HCT116 (cell line): ENCODE measurements around the gene USP36. TPM values are rescaled to one million over a fixed set of nuclear protein-coding genes. Genes with fewer than 3 reads are reported as not detected.

Experiments
- ATAC-seq: fragments of 200-7000 bp; cut with Tn5 transposase; 2 replicates; pipeline ENCODE4 v1.9.1; 2020; ENCODE audit warnings: mild to moderate bottlenecking, moderate library complexity
- BruUV-seq: library from RNA; stranded (reverse); fragments of 400-500 nt; replicated peaks from 2 replicates; lab custom pipeline; 2021; lab: Mats Ljungman, UMichigan
- CTCF ChIA-PET: fragments of 300-600 bp; sonication (Branson Sonifier 250); formaldehyde crosslinking; loops from one replicate; lab custom pipeline; 2021; ENCODE audit warnings: antibody characterized with exemption; lab: Charles Lee
- POLR2A ChIA-PET: fragments of 300-600, 350-600 bp; sonication (Branson Sonifier 250); formaldehyde crosslinking; loops from one replicate; lab custom pipeline; 2021; ENCODE audit warnings: antibody characterized with exemption; lab: Charles Lee
- RAD21 ChIA-PET, 2 experiments: fragments of 300-600 bp; sonication (Branson Sonifier 250); formaldehyde crosslinking; loops; one replicate each; lab custom pipeline; 2023; ENCODE audit warnings: low total read pairs in 2 of 2; ENCODE audit not compliant: uncharacterized antibody in 2 of 2, unreplicated experiment in 2 of 2, low non-redundant PET in 1 of 2; lab: Charles Lee
- DNase-seq: peaks from one replicate; pipeline ENCODE4 v3.0.0-alpha.2; 2010; ENCODE audit warnings: low read depth, low spot score
- H2AFZ ChIP-seq: fragments of 200-600 bp; shearing (Covaris generic), sonication (generic); 2 replicates; pipeline ENCODE4 v1.6.1; 2017; ENCODE audit warnings: low read depth, mixed run types, mixed read lengths, antibody characterized with exemption, low read length; ENCODE audit not compliant: poor library complexity, severe bottlenecking
- H3K27ac ChIP-seq: 2 replicates; pipeline ENCODE4 v1.5.1; 2012; ENCODE audit warnings: low read depth, low read length
- H3K27me3 ChIP-seq: fragments of 200-600 bp; sonication (generic); 2 replicates; pipeline ENCODE4 v1.6.1; 2016; ENCODE audit warnings: mixed run types, low read length, mixed read lengths; ENCODE audit not compliant: insufficient read depth
- H3K36me3 ChIP-seq, 2 experiments: fragments of 200-500 bp in 1 of 2; fragments of 200-600 bp in 1 of 2; sonication (Bioruptor generic) in 1 of 2; sonication (generic) in 1 of 2; 2 replicates each; pipeline versions ENCODE4 v1.5.1 to v1.6.1; 2014 to 2016; ENCODE audit warnings: low read length in 2 of 2, inconsistent platforms in 1 of 2, mixed read lengths in 1 of 2, mixed run types in 1 of 2; ENCODE audit not compliant: insufficient read depth in 2 of 2, control insufficient read depth in 1 of 2
- H3K4me1 ChIP-seq, 2 experiments: fragments of 200-600 bp in 1 of 2; sonication (generic) in 1 of 2; 2 replicates each; pipeline versions ENCODE4 v1.5.1 to v1.6.1; 2012 to 2017; ENCODE audit warnings: low read length in 2 of 2, inconsistent platforms in 1 of 2, mild to moderate bottlenecking in 1 of 2, mixed read lengths in 1 of 2, mixed run types in 1 of 2, moderate library complexity in 1 of 2; ENCODE audit not compliant: insufficient read depth in 2 of 2, control insufficient read depth in 1 of 2
- H3K4me2 ChIP-seq: fragments of 200-600 bp; sonication (generic); 2 replicates; pipeline ENCODE4 v1.6.1; 2017; ENCODE audit warnings: mixed run types, low read length, mixed read lengths
- H3K4me3 ChIP-seq, 2 experiments: fragments of 200-600 bp in 1 of 2; sonication (generic) in 1 of 2; replicated peaks in 1 of 2; 2 replicates each; pipeline ENCODE4 v1.5.1; 2011 to 2016; ENCODE audit warnings: low read length in 2 of 2, control low read depth in 1 of 2, low read depth in 1 of 2, mild to moderate bottlenecking in 1 of 2, mixed read lengths in 1 of 2, mixed run types in 1 of 2
- H3K79me2 ChIP-seq: fragments of 200-600 bp; sonication (generic); 2 replicates; pipeline ENCODE4 v1.6.1; 2017; ENCODE audit warnings: mild to moderate bottlenecking, mixed run types, low read length, moderate library complexity, mixed read lengths; ENCODE audit not compliant: insufficient read depth
- H3K9ac ChIP-seq: fragments of 200-600 bp; sonication (generic); 2 replicates; pipeline ENCODE4 v1.6.1; 2016; ENCODE audit warnings: low read length, mixed read lengths
- H3K9me2 ChIP-seq: fragments of 200-600 bp; sonication (generic), shearing (Covaris generic); 2 replicates; pipeline ENCODE4 v1.6.1; 2017; ENCODE audit warnings: mixed run types, mild to moderate bottlenecking, moderate library complexity; ENCODE audit not compliant: insufficient read depth
- H3K9me3 ChIP-seq, 2 experiments: fragments of 200-500 bp in 1 of 2; fragments of 200-600 bp in 1 of 2; sonication (Bioruptor generic) in 1 of 2; sonication (generic) in 1 of 2; 2 replicates each; pipeline ENCODE4 v1.6.1; 2014 to 2017; ENCODE audit warnings: low read length in 2 of 2, mixed read lengths in 2 of 2, inconsistent platforms in 1 of 2, low read depth in 1 of 2, mild to moderate bottlenecking in 1 of 2, mixed run types in 1 of 2, moderate library complexity in 1 of 2; ENCODE audit not compliant: control insufficient read depth in 1 of 2, insufficient read depth in 1 of 2
- H4K20me1 ChIP-seq: fragments of 200-600 bp; sonication (generic), shearing (Covaris generic); 2 replicates; pipeline ENCODE4 v1.6.1; 2017; ENCODE audit warnings: mixed run types, mild to moderate bottlenecking, moderate library complexity; ENCODE audit not compliant: insufficient read depth
- EGR1 ChIP-seq: IDR thresholded peaks from 2 replicates; pipeline ENCODE4 v1.6.1; 2012; ENCODE audit warnings: low read depth
- POLR2AphosphoS5 ChIP-seq: IDR thresholded peaks from 2 replicates; pipeline ENCODE4 v1.6.1; 2011; ENCODE audit warnings: mild to moderate bottlenecking, low read depth, low read length, moderate library complexity
- REST ChIP-seq: IDR thresholded peaks from 2 replicates; pipeline ENCODE4 v1.6.1; 2012; ENCODE audit warnings: low read depth
- TCF7L2 ChIP-seq: IDR thresholded peaks from 2 replicates; pipeline ENCODE4 v1.7.0; 2011; ENCODE audit warnings: borderline replicate concordance, inconsistent platforms; ENCODE audit not compliant: insufficient read depth, insufficient read length; ENCODE audit errors: extremely low read depth
- intact Hi-C: fragments of 100-400 bp; cut with micrococcal nuclease; formaldehyde crosslinking; loops from 2 replicates; pipeline ENCODE4 v1.10.0; 2022
- total RNA-seq: library from RNA; stranded (reverse); gene quantifications from one replicate; pipeline ENCODE4 v1.2.1, GENCODE V29; 2021; ENCODE audit not compliant: unreplicated experiment
- TF ChIP-seq, protein P1 (sequence below): IDR thresholded peaks from 2 replicates; pipeline ENCODE4 v1.6.1; 2012

USP36 gene
- total RNA-seq, 1 experiment from 2014 or later: 104 TPM

DNA sequence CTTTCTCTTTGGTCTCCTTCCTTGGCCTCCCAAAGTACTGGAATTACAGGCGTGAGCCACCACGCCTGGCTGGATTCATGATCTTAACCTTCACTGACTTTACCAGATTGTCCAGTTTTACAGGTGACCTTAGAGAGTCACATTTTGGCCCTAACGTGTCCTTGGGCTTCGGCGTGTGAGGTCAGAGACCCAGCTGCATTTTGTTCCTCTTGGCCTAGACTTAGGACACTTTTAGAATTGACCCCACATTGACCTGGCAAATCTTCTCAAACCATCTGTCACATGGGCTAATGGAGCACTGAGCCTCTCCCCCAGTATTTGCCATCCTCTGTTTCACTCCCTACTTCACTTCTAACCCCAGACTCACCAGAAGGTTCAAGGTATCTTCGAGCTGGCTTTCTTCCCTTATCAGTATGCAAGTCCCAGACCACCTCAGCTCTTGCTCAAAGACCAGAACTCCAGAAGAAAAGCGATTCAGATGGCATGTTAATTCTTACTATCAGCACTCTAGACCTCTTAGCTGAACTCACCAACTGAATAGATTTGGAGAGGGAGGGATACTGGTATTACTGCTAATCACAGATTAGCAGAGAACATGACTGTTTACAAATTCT lies 56.8 kb downstream of the USP36 start:
- no TSS peak for BruUV-seq
- no peak for ATAC-seq
- POLR2A ChIA-PET: no interaction called here
- TF ChIP-seq EGR1: no peak
- intact Hi-C loops: no loop called here
- no peaks in the 10 kb centered on the region; a peak in 1 of 4 replicates for H3K36me3 ChIP-seq
- no peaks in the 10 kb centered on the region for H3K9me3 ChIP-seq
- peak overlapping the region; percentile 89; the same call in 1 of the 2 replicates for H3K4me2 ChIP-seq
- peaks cover 27% of the 10 kb centered on the region for H3K79me2 ChIP-seq
- CTCF ChIA-PET: no interaction called here
- DNase-seq: no peak
- H3K4me1 ChIP-seq: peaks cover 29 to 45% of the 10 kb centered on the region in 2 experiments
- H3K4me3 ChIP-seq: no peak overlapping the region
- H2AFZ ChIP-seq: no peak overlapping the region
- H3K27me3 ChIP-seq: no peaks in the 10 kb centered on the region
- H3K27ac ChIP-seq: peak overlapping the region; percentile 17; the same call in 1 of the 2 replicates
- no peak overlapping the region for H3K9ac ChIP-seq
- RAD21 ChIA-PET: no interaction called here
- no peaks in the 10 kb centered on the region for H3K9me2 ChIP-seq
- no peaks in the 10 kb centered on the region for H4K20me1 ChIP-seq

DNA sequence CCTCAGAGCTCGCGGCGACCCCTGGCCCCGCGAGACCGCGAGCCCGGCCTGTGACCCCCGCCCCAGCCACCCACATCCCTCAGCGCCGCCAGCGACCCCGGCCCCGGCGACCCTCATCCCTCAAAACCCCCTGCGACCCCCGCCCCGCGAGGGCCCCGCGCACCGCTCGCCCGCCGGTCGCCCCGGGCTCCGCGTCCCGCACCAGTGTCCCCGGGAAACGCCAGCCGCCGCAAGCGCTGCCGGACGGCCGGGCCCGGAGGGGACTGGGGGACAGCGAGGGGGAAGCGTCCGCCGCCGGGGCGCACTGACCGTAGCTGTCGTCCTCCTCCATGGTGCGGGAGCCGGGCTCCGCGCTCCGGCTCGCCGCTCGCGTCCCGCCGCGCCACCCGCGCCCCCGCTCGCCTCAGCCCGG lies 58.7 kb downstream of the USP36 start, which contains the start of gene CYTH1:
TSS of gene CYTH1 (minus strand) at position 381 of the 412 bp plus-strand sequence. CDS start at position 331, 50 bp downstream.
- H3K9ac ChIP-seq: peak within 1 kb of the TSS; percentile 82
- peak; percentile 69 for TF ChIP-seq POLR2AphosphoS5
- TF ChIP-seq, protein P1, sequence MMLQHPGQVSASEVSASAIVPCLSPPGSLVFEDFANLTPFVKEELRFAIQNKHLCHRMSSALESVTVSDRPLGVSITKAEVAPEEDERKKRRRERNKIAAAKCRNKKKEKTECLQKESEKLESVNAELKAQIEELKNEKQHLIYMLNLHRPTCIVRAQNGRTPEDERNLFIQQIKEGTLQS: no peak
- TF ChIP-seq TCF7L2: no peak
- TF ChIP-seq REST: no peak
- TF ChIP-seq, all 23 proteins: peak for 1
- Histone ChIP-seq H3K27ac (peak within 1 kb of the TSS; percentile 74), H3K4me1 (peaks cover 32 to 34% of the 10 kb centered on the region in 2 experiments), H3K9me2 (no peaks in the 10 kb centered on the region), H3K27me3 (no peaks in the 10 kb centered on the region), H3K36me3 (no peaks in the 10 kb centered on the region; a peak in 1 of 4 replicates), H3K4me2 (peak within 1 kb of the TSS; percentile 89), H3K9me3 (no peaks in the 10 kb centered on the region), H4K20me1 (no peaks in the 10 kb centered on the region), H3K4me3 (peak within 1 kb of the TSS; percentile 79 to 83), H3K79me2 (peaks cover 40% of the 10 kb centered on the region), H2AFZ (peak within 1 kb of the TSS; percentile 30)
- no TSS peak for BruUV-seq
- RAD21 ChIA-PET: no interaction called here
- POLR2A ChIA-PET: no interaction called here
- peak; percentile 1; the same call in 1 of the 2 replicates for ATAC-seq
- intact Hi-C loops: no loop called here
- CTCF ChIA-PET: interaction anchor here (0.6 to 1.6 kb wide), 2 partner anchors 13 to 155 kb away, joined by 3 to 5 read pairs; no protein-coding TSS in a partner anchor
- no peak for DNase-seq
